ENCODE data around the gene CIC.

DNA sequence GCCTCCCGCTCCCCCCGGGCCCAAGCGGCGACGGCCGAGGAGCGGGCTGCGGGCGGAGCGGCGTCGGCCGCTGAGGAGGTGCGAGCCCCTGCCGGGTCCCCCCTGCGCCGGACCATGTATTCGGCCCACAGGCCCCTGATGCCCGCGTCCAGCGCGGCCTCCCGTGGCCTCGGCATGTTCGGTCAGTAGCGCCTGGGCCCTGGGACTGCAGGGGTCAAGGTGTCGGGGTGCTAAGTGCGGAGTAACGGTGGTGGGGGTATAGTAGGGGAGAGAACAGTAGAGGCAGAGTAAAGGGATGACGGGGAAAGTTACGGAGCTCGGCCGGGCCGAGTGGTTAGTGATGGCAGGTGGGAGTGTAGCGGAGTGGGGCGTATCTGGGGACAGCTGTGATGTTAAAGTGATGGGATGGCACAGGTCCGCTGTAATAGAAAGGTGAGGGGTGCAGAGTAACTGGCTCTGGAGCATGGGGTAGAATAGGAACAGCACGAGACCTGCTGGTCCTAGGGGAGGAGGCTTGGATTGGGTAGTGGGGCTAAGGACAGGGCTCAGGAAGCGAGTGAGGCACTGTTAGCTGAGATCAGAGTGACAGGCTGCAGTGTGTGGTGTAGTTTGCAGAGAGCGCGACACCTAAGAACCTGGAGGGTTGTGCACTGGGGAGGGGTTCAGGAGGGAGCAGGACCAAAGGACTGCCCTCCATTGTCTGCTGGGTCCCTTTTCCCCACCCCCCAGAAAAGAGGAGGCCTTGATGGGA lies 15.7 kb downstream of the CIC start:
- no peak for TF ChIP-seq POLR2A (IDR thresholded peaks at IDR 0.05; ENCODE audit: low read depth, low read length)
- TF ChIP-seq TAF1 (IDR thresholded peaks at IDR 0.05; ENCODE audit: low read depth, low read length), result no peak
- no peak for TF ChIP-seq PAX5 (IDR thresholded peaks at IDR 0.05; ENCODE audit: insufficient read depth, low read length, severe bottlenecking)
- TF ChIP-seq POLR2AphosphoS5 (IDR thresholded peaks at IDR 0.05; ENCODE audit: low read depth, low read length), result no peak
- no peak for TF ChIP-seq SPI1 (IDR thresholded peaks at IDR 0.05; ENCODE audit: low read depth, low read length)
- TF ChIP-seq POU2F2 (IDR thresholded peaks at IDR 0.05; ENCODE audit: low read depth, low read length), result no peak
